H1 (cell line): ENCODE measurements around the gene RARB. TPM values are rescaled to one million over a fixed set of nuclear protein-coding genes. Genes with fewer than 3 reads are reported as not detected.
A peak's percentile ranks its signal among the peaks of the same experiment; 100 is the strongest.

Experiments
- CTCF ChIA-PET: fragments of 300-600 bp; sonication (Branson Sonifier 250); formaldehyde crosslinking; loops from one replicate; lab custom pipeline; 2021; ENCODE audit not compliant: partially characterized antibody; lab: Charles Lee
- POLR2A ChIA-PET: fragments of 300-600 bp; sonication (Branson Sonifier 250); formaldehyde crosslinking; loops from one replicate; lab custom pipeline; 2021; ENCODE audit warnings: inconsistent platforms; ENCODE audit not compliant: partially characterized antibody; lab: Charles Lee
- DNase-seq, 2 experiments: peaks; one replicate each; pipeline versions ENCODE4 v3.0.0 to v3.0.0-alpha.2; 2010 to 2022; ENCODE audit warnings: low spot score in 2 of 2, low read depth in 1 of 2, mixed read lengths in 1 of 2
- FAIRE-seq: peaks from 2 replicates; lab custom pipeline; 2011; peaks lifted over from hg19 to GRCh38; lab: Jason Lieb, UNC
- H2AFZ ChIP-seq: 2 replicates; pipeline ENCODE4 v1.8.1; 2012; ENCODE audit warnings: low read length, inconsistent platforms
- H2AK5ac ChIP-seq: 2 replicates; pipeline ENCODE4 v1.6.1; 2013; ENCODE audit warnings: low read depth, low read length
- H2BK120ac ChIP-seq: replicated peaks from 2 replicates; pipeline ENCODE3; 2013; ENCODE audit warnings: low read depth, low read length, inconsistent platforms
- H2BK12ac ChIP-seq: 2 replicates; pipeline ENCODE4 v1.6.1; 2013; ENCODE audit warnings: low read depth, low read length
- H2BK15ac ChIP-seq: 2 replicates; pipeline ENCODE4 v1.6.1; 2013; ENCODE audit warnings: low read length
- H2BK20ac ChIP-seq: 2 replicates; pipeline ENCODE4 v1.6.1; 2013; ENCODE audit warnings: low read length
- H2BK5ac ChIP-seq: 2 replicates; pipeline ENCODE4 v1.6.1; 2013; ENCODE audit warnings: low read depth, low read length
- H3K14ac ChIP-seq: 2 replicates; pipeline ENCODE4 v1.6.1; 2013; ENCODE audit warnings: inconsistent platforms; ENCODE audit not compliant: insufficient read length
- H3K18ac ChIP-seq: 2 replicates; pipeline ENCODE4 v1.6.1; 2013; ENCODE audit warnings: low read length; ENCODE audit errors: extremely low read depth
- H3K23ac ChIP-seq: 2 replicates; pipeline ENCODE4 v1.6.1; 2013; ENCODE audit warnings: inconsistent platforms; ENCODE audit not compliant: insufficient read length
- H3K23me2 ChIP-seq: 2 replicates; pipeline ENCODE4 v1.6.1; 2013; ENCODE audit warnings: low read depth, low read length
- H3K27ac ChIP-seq: 2 replicates; pipeline ENCODE4 v1.6.1; 2011; ENCODE audit warnings: low read depth, low read length, inconsistent platforms
- H3K27me3 ChIP-seq, 4 experiments: replicated peaks in 1 of 4; 1 replicate in 1 of 4; 2 replicates in 3 of 4; pipeline versions ENCODE4 v1.6.1 to v1.8.1; 2011 to 2013; ENCODE audit warnings: low read length in 3 of 4, mild to moderate bottlenecking in 3 of 4, inconsistent platforms in 2 of 4, mixed read lengths in 2 of 4, moderate library complexity in 1 of 4; ENCODE audit not compliant: control insufficient read depth in 3 of 4, insufficient read depth in 3 of 4; ENCODE audit errors: extremely low read depth in 1 of 4
- H3K36me3 ChIP-seq, 4 experiments: 2 replicates each; pipeline versions ENCODE4 v1.6.1 to v1.8.1; 2011 to 2013; ENCODE audit warnings: mild to moderate bottlenecking in 4 of 4, low read length in 3 of 4, moderate library complexity in 2 of 4, control low read depth in 1 of 4, inconsistent platforms in 1 of 4; ENCODE audit not compliant: insufficient read depth in 4 of 4, control insufficient read depth in 2 of 4
- H3K4ac ChIP-seq: replicated peaks from 2 replicates; pipeline ENCODE3; 2013; ENCODE audit warnings: low read length, low read depth, mixed read lengths, inconsistent platforms; ENCODE audit not compliant: insufficient read length
- H3K4me1 ChIP-seq, 4 experiments: replicated peaks in 1 of 4; 1 replicate in 1 of 4; 2 replicates in 3 of 4; pipeline versions ENCODE4 v1.6.1 to v1.8.1; 2011 to 2013; ENCODE audit warnings: low read length in 3 of 4, inconsistent platforms in 2 of 4, mixed read lengths in 1 of 4; ENCODE audit not compliant: insufficient read depth in 4 of 4, control insufficient read depth in 3 of 4
- H3K4me2 ChIP-seq, 2 experiments: 2 replicates each; pipeline versions ENCODE4 v1.6.1 to v1.8.1; 2011 to 2013; ENCODE audit warnings: low read depth in 2 of 2, low read length in 2 of 2, control low read depth in 1 of 2, inconsistent platforms in 1 of 2, mild to moderate bottlenecking in 1 of 2; ENCODE audit not compliant: insufficient read depth in 1 of 2
- H3K4me3 ChIP-seq, 4 experiments: fragments of 200-600, 300-600 bp in 1 of 4; sonication (generic), shearing (Covaris generic), sonication (Bioruptor Twin) in 1 of 4; 2 replicates each; pipeline versions ENCODE4 v1.5.1 to v1.8.1; 2011 to 2016; ENCODE audit warnings: low read length in 4 of 4, low read depth in 3 of 4, control low read depth in 2 of 4, inconsistent platforms in 2 of 4, mild to moderate bottlenecking in 2 of 4, mixed read lengths in 1 of 4, moderate library complexity in 1 of 4; ENCODE audit not compliant: insufficient read depth in 2 of 4; ENCODE audit errors: extremely low read depth in 1 of 4
- H3K56ac ChIP-seq: replicated peaks from 2 replicates; pipeline ENCODE3; 2013; ENCODE audit warnings: low read depth, mild to moderate bottlenecking, mixed read lengths, low read length, inconsistent platforms; ENCODE audit not compliant: insufficient read length
- H3K79me1 ChIP-seq: 2 replicates; pipeline ENCODE4 v1.6.1; 2013; ENCODE audit warnings: low read depth, low read length, control low read depth
- H3K79me2 ChIP-seq, 2 experiments: 2 replicates each; pipeline versions ENCODE4 v1.6.1 to v1.8.1; 2012 to 2013; ENCODE audit warnings: low read length in 2 of 2, mild to moderate bottlenecking in 2 of 2, inconsistent platforms in 1 of 2; ENCODE audit not compliant: insufficient read depth in 2 of 2, control insufficient read depth in 1 of 2
- H3K9ac ChIP-seq, 4 experiments: replicated peaks in 1 of 4; 1 replicate in 1 of 4; 2 replicates in 3 of 4; pipeline versions ENCODE4 v1.6.1 to v1.8.1; 2011 to 2013; ENCODE audit warnings: low read depth in 3 of 4, low read length in 3 of 4, control low read depth in 2 of 4, mild to moderate bottlenecking in 2 of 4, moderate library complexity in 2 of 4, inconsistent platforms in 1 of 4; ENCODE audit errors: extremely low read depth in 1 of 4
- H3K9me3 ChIP-seq, 2 experiments: 2 replicates each; pipeline versions ENCODE4 v1.6.1 to v1.8.1; 2012 to 2013; ENCODE audit warnings: mild to moderate bottlenecking in 2 of 2, moderate library complexity in 2 of 2, control low read depth in 1 of 2, inconsistent platforms in 1 of 2, low read depth in 1 of 2, low read length in 1 of 2, mixed read lengths in 1 of 2; ENCODE audit not compliant: insufficient read depth in 2 of 2
- H4K20me1 ChIP-seq, 2 experiments: replicated peaks in 1 of 2; 2 replicates each; pipeline versions ENCODE3 to v1.8.1; 2011 to 2013; ENCODE audit warnings: inconsistent platforms in 2 of 2, low read length in 2 of 2, mild to moderate bottlenecking in 1 of 2; ENCODE audit not compliant: insufficient read depth in 2 of 2, control insufficient read depth in 1 of 2
- H4K5ac ChIP-seq: 2 replicates; pipeline ENCODE4 v1.6.1; 2013; ENCODE audit warnings: low read length, low read depth, mixed read lengths, inconsistent platforms; ENCODE audit not compliant: insufficient read length
- H4K8ac ChIP-seq: 2 replicates; pipeline ENCODE4 v1.8.0; 2013; ENCODE audit warnings: mild to moderate bottlenecking, moderate library complexity, low read length, inconsistent platforms; ENCODE audit not compliant: insufficient read depth; ENCODE audit errors: extremely low read depth
- H4K91ac ChIP-seq: replicated peaks from 2 replicates; pipeline ENCODE3; 2013; ENCODE audit warnings: low read length, mixed read lengths, inconsistent platforms; ENCODE audit not compliant: insufficient read length
- ASH2L ChIP-seq: fragments of 200-600, 300-600 bp; sonication (generic); IDR thresholded peaks from one replicate; pipeline ENCODE4 v1.7.1; 2017; ENCODE audit warnings: low read length
- ATF2 ChIP-seq: IDR thresholded peaks from 2 replicates; pipeline ENCODE4 v1.6.1; 2012; ENCODE audit warnings: low read length, inconsistent platforms
- GABPA ChIP-seq: IDR thresholded peaks from 2 replicates; pipeline ENCODE4 v1.6.1; 2011; ENCODE audit warnings: mild to moderate bottlenecking, low read length, moderate library complexity, borderline replicate concordance; ENCODE audit not compliant: insufficient read depth
- HDAC6 ChIP-seq: IDR thresholded peaks from one replicate; pipeline ENCODE4 v1.7.1; 2012; ENCODE audit warnings: low read depth, mild to moderate bottlenecking, inconsistent platforms, low read length, moderate library complexity
- KDM1A ChIP-seq: fragments of 200-600, 300-600 bp; sonication (generic); IDR thresholded peaks from 2 replicates; pipeline ENCODE4 v1.7.1; 2016; ENCODE audit warnings: mild to moderate bottlenecking, low read length, borderline replicate concordance
- MAX ChIP-seq: IDR thresholded peaks from 2 replicates; pipeline ENCODE4 v1.6.1; 2012; ENCODE audit warnings: inconsistent platforms
- RBBP5 ChIP-seq: IDR thresholded peaks from 2 replicates; pipeline ENCODE4 v1.7.1; 2012; ENCODE audit warnings: low read depth, mild to moderate bottlenecking, inconsistent platforms, low read length, moderate library complexity, borderline replicate concordance
- SP1 ChIP-seq: IDR thresholded peaks from 2 replicates; pipeline ENCODE4 v1.6.1; 2011; ENCODE audit warnings: low read depth, low read length
- WGBS, 2 experiments: shearing (Covaris generic) in 1 of 2; methylation state at CpG; one replicate each; pipeline versions ENCODE4 v1.1.6 to v1.1.7; 2013 to 2015; ENCODE audit warnings: low lambda C conversion rate in 2 of 2, mixed read lengths in 2 of 2, inconsistent platforms in 1 of 2, low coverage in 1 of 2, missing lambda C conversion rate in 1 of 2; ENCODE audit not compliant: insufficient replicate concordance in 2 of 2, insufficient coverage in 1 of 2, insufficient read length in 1 of 2; ENCODE audit errors: extremely low coverage in 1 of 2, missing lambda C conversion rate in 1 of 2; 5-methylcytosine and 5-hydroxymethylcytosine counted together
- polyA plus RNA-seq, 7 experiments: library from polyadenylated mRNA; depleted of rRNA in 3 of 7; stranded (reverse) in 5 of 7; unstranded in 2 of 7; fragments of >200 nt in 5 of 7; fragments of 200-250 nt in 2 of 7; gene quantifications; 1 replicate in 5 of 7; 2 replicates in 1 of 7; 4 replicates in 1 of 7; pipeline versions ENCODE4 v1.2.1 to v1.2.3, GENCODE V29; 2011 to 2013; ENCODE audit warnings: missing spikeins in 2 of 7, mixed read lengths in 2 of 7
- total RNA-seq: library from RNA; stranded (reverse); fragmentation: NEBNext Ultra II Directional; extraction: Animal tissue kit (Norgen Biotek cat#: 25700); gene quantifications from 2 replicates; pipeline ENCODE4 v1.2.1, GENCODE V29; 2021

Gene RARB
- total and polyA plus RNA-seq, 2 of the 8 experiments (the other 6 are each of a cell fraction or from before 2014, with no cell fraction given) = 0.15 to 0.22 TPM

DNA sequence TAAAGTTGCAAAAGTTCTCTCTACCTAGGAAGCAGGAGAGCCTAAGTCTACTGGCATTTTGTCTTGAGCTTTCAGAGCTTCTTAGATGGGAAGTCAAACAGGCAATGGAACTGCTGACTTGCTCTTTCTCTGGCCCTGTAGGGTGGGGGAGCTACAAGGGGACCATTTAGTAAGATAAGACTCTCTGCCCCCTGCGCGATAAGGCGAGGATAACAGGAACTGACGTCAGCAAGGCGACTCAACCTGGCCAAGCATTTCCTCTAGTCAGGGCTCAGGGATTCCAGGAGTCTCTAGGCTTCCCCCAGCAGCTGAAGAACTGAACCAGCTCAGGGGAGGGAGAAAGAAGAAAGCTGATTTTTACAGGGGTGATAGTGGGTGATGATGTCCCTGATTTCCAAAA lies 5.8 kb downstream of the RARB start:
- Histone ChIP-seq H2BK20ac (no peak overlapping the region), H3K9me3 (no peaks in the 10 kb centered on the region), H3K4me2 (no peak overlapping the region), H2BK120ac (no peak overlapping the region), H2BK5ac (no peak overlapping the region), H3K4me1 (peaks cover 0 to 4% (median 1%) of the 10 kb centered on the region in 4 experiments; a peak in 1 of 7 replicates), H3K27ac (no peak overlapping the region), H3K9ac (no peak overlapping the region), H4K91ac (no peak overlapping the region), H2AFZ (0 out of 2 replicates have a peak overlapping the region, but pooled peaks have one; percentile 69), H3K14ac (no peak overlapping the region), H2BK15ac (no peak overlapping the region), H3K23me2 (no peaks in the 10 kb centered on the region), H3K4me3 (no peak overlapping the region), H4K20me1 (no peaks in the 10 kb centered on the region), H3K36me3 (no peaks in the 10 kb centered on the region), H4K5ac (no peak overlapping the region), H3K56ac (no peak overlapping the region), H2BK12ac (no peak overlapping the region), H4K8ac (no peak overlapping the region), H3K79me1 (no peaks in the 10 kb centered on the region), H3K27me3 (no peaks in the 10 kb centered on the region; a peak in 2 of 7 replicates), H3K79me2 (no peaks in the 10 kb centered on the region), H3K18ac (no peak overlapping the region), H2AK5ac (no peak overlapping the region), H3K4ac (no peak overlapping the region), H3K23ac (no peak overlapping the region)
- ChIA-PET CTCF (interaction anchor here (1.0 to 2.2 kb wide), 3 partner anchors 8 to 137 kb away, joined by 3 to 10 read pairs (median 3); no protein-coding TSS in a partner anchor), POLR2A (no interaction called here)
- TF ChIP-seq MAX = no peak
- no peak for TF ChIP-seq SP1
- no peak for TF ChIP-seq GABPA
- no peak for TF ChIP-seq RBBP5
- no peak for TF ChIP-seq ATF2
- no peak for TF ChIP-seq HDAC6
- no peak for TF ChIP-seq ASH2L
- no peak for TF ChIP-seq KDM1A
- no peak for DNase-seq
- 94% methylated on average over 5 of the region's 5 CpGs; no CpG with 5 or more reads in 1 of the 2 experiments for WGBS, 2 experiments
- FAIRE-seq = no peak
